Islet of Langerhans (tissue), 1 donor: ENCODE measurements around the gene GPC6.

ENCODE experiments used
- FAIRE-seq: peaks from one replicate; lab custom pipeline; 2011; peaks lifted over from hg19 to GRCh38; lab: Jason Lieb, UNC

Gene GPC6

DNA sequence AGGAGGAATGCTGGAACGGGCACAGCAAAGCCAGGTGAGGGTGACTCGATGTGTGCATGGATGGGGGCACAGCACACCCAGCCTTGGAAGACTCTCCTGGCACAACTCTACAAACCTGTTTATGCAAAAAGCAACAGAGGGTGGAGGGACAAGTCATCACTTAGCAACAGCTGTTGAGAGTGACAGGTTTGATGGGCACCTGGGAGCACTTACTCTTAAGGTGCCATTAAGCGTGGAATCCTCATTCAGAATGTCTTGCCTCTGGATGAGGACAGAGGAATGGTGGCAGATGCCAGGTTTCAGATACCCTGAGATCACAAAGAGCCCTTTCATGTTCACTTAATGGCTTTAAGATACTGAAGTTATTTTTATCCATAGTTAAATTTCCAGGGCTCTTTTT lies 1155.9 kb downstream of the GPC6 start:
- FAIRE-seq = no peak

DNA sequence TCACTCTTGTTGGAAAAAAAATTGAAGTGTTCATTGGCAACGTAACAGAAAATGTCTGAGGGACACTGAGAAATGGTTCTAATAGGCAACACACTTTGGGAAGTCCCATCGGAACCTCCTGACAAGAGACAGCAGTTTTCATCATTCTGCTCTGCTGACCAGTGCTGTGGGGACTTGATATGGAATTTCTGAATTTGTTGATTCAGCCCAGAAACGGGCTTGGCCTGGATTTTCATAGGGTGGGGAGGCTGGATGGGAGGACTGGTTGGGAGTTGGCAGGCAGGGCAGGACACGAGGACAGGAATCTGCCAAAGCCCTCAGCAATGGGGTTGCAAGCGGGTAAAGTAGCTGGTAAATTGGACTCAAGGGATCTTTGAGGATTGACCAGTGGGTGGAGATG lies 1156.4 kb downstream of the GPC6 start:
- FAIRE-seq = no peak

DNA sequence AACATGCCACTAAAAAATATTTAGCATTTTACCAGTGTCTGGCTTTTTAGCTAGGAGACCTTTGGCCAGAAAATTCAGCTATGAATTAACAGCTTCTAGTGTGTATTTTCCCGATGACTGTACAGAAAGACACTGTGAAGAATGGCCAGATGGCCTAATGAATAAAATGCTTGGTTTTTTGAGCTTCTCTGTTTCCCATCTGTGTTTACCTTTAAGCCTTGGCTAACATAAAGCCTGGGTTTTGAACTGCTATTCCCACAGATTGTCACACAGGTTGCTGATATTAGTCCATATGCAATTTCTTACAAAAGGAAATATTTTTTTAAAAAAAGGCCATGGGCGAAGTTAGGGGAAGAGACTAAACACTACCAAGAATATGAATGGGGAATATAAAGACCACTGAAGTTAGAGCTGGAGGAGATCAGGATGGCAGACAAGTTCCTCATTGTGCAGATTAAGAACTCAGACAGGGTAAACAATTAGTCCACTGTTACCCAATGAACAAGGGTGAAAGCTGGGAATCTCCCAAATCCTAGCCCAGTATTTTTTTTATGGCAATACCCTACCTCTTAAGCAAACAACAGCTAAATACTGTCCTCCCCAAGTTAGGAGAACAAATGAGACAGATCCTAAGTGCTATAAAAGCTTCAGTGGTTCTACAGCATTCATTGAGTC lies 1157.8 kb downstream of the GPC6 start:
- peak; percentile 76 for FAIRE-seq

DNA sequence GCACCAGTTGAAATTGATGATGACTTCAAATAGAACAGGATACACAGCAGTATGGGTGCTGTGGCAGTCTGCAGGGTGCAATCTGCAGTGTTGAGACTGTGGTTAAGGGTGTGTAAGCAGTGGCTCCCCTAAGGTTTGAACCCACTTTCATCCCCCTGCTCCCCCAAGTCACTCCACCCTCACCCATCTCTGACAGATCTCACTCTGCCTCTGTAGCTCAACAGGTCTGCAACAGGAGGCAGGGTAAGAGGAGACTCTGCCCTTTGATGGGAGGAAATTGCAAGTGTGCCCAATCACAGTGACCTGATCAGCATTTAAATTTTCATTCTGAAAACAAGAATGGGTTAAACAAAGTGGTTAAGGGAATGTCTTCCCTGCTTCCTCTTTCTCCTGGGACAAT lies 1160.4 kb downstream of the GPC6 start:
- FAIRE-seq = no peak

DNA sequence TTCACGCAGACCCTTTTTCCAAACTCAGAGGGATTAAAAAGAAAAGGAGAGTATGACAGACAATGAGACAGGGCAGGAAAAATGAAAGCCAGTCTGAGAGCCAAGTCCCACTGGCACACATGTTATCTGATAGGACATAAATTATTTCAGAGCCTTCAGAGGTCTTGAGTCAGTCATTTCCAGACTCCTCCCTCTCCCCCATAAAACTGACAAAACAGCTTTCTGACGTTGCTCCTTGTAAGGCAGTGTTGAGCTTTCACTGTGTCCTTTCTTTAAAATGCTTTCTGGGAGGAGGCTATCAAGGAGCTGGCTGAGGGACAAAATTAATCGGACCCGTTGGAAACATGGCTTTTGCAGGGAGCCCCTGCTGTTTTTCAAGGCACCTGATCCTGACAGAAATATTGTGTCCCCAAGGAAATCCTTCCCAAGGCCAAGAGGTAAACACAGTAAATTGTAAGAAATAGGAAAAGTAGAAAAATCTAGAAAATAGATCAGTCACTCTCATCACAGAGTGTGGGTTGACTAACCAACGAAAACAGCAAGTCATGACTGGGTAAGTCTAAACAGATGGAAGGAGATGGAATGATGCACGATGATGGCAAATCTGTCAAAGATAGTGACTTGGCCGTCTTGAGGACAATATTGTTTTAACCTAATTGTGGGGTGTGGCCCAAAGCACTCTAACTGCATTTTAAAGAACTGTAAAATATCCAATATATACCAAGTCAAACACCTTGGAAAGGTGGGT lies 1163.2 kb downstream of the GPC6 start:
- FAIRE-seq = no peak

DNA sequence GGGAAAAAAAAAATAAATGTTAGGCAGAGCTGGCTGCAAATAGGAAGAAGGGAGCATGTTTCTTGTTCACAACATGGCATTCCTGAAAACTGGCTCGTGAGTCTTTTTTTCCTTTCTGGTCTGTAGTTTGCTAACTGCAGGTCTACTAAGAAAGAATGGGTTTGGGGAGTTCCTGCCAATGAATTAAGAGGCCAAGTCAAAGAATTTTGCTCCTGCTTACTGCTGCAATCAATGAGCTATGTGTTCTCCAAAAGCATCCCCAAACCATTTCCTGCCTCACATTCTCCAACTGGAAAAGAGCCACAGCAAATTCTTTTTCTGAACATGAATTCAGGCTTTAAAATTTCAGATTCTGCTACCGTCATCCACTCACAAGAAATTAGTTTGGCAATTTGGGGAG lies 1164.3 kb downstream of the GPC6 start:
- FAIRE-seq = no peak

DNA sequence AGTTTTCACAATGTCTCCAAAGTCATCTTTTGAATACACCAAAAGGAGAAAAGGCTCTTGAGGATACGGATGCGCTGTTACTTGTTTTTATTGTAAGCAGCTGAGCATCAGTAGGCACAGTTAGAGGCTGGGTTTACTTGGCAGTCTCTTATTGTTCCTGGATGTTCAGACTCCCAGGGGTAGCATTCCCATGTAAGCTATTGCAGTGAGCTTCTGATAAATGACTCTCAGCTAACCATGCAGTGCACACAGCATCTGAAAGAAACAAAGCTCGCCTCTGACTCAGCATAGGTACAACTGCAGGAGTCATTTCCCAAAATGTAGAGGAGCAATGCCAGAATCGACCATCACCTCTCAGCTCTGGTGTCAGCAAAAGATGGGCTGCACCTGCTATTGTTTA lies 1168.1 kb downstream of the GPC6 start:
- no peak for FAIRE-seq

DNA sequence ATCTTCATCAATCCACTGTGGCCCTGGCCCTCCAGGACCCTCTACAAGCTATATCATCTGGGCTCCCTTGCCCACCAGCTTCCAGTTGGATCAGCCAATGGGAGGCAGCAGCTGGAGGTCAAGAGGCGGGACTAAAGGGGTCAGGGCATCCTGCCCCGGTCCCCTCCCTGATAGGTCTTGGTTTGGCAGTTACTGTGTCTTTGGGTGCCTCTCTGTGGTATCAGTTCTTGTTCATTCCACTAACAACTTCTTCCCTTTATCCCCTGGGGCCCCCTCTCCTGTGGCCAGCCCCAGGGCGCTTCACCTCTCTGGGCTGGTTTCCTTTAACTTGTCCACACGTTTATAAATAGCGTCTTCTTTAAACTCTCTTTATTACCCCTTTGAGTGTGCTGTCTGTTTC lies 1169.3 kb downstream of the GPC6 start:
- no peak for FAIRE-seq

DNA sequence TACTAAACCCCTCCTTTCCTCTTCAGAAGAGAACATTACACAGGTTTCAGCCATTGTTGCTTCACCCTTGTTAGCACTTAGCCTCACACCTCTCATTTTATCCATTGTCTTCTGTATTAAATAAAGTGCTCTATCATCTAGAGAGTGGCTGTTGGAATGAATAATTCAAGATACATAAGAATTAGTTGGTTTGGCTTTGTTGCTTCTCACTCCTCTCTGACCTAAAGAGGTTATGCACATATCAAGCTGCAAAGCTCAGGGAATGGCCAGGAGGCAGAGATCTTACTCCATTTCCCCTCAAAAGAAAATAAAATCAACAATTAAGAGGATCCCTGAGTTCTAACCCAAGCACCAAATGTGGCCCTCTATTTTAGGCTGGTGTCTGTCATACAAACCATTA lies 1173.2 kb downstream of the GPC6 start:
- no peak for FAIRE-seq

DNA sequence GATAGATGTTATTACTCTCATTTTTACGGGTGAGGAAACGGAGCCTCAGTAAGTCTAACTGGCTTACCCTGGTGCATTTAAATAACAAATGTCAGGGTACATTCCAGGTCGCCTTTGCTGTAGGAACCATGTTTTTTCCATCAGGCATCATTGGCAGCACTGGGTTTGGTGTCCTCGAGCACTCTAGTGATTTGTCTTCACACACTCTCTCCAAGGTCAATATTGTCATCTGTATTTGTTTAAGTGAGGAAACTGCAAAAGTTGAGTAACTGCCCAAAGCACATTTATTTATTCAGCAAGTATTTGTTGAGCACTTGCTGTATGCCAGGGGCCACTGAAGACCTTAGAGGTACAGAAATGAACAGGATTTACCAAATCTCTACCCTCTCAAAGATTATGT lies 1174.3 kb downstream of the GPC6 start:
- no peak for FAIRE-seq

DNA sequence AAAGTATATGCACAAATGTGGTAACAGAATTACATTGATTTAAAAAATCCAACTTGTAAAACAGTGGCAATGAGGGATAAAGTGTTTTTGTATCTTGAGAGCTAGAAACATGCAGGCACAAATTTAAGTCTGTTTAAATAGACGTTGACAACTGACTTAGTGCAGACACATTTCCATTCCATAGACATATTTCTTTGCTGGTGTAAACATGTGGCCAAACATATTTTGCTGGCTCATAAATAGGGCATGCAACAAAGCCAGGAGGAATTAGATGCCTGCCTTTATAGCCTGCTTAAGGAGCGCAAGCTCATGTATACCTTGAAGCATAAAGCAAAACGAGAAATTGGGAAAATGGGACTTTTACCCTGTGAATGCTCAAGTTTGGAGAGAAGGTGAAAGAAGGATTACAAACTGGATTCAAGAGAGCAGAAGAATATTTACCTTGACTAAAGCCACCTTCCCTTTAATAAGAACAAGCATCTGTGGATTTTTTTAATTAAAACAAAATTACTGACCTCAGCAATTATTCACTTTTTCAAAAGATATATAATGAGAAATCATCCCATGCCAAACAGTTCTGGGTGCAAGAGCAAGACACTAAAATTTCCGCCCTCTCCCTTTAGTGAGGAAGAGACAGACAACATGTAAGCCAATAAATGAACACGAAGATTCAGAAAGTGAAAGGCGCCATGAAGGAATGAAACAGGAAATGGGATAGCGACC lies 1181.9 kb downstream of the GPC6 start:
- FAIRE-seq = no peak

DNA sequence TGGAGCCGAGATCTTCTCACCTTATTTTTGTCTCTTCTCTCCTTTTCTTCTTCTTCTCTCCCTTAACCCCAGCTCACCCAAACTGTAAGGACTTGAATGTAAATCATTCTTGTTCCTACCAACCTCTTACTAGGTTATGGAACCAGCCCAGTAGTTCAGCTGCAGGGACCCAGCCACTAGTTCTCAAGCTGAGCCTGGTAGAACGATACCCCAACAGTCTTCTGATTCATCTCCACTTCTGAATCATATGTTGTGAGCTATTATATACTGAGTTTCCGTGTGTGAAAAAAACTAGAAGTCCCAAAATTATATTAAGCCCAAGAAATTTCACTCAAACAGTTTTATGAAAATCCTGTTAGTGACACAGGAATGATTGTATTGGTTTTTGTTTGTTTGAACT lies 1185.1 kb downstream of the GPC6 start:
- no peak for FAIRE-seq

DNA sequence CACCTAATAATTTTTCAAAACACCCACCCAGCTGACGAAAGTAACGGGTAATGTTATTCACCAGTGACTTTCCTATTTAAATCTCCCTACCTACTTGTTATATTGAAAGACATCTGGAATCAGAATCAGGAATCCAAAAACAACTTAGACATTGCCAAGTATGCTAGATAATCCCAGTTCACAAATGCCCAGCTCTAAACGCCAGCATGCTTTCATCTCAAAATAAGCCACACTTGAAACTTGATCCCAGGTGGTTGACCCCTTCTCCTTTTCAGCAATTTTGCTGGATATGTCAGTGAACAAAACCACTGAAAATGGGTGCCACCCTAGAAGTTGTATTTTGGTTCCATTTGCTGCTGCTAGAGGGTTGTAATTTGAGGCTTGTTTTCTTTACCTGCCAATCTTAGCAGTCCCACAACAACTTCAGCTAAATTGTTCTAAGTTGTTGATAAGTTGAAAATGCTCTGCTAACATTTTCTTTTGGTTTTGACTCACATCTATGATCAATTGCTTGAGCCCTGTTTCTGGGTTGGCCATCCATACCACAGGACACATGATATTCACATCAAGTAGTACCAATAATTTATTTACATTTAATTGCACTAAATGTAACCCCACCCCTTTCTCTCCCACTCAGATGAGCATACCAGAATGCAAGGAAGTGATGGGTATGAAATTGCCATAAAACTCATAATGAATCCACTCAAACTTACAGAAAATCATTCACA lies 1186.4 kb downstream of the GPC6 start:
- no peak for FAIRE-seq

DNA sequence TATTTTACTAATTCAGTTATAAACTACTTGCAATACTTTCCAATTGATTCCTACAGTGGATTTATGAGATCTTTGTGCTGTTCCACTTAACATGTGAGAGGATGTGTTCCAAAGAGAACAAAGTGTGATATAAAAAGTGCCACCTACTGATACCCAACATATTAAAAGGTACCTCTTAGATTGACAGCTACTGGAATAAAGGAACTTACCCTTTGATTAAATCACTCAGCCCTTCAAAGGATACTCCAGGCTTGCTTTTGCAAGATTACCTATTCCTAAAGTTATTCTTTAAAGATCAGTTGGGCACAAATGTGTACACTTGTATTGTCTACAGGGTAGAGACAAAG lies 1187.0 kb downstream of the GPC6 start:
- FAIRE-seq = no peak

DNA sequence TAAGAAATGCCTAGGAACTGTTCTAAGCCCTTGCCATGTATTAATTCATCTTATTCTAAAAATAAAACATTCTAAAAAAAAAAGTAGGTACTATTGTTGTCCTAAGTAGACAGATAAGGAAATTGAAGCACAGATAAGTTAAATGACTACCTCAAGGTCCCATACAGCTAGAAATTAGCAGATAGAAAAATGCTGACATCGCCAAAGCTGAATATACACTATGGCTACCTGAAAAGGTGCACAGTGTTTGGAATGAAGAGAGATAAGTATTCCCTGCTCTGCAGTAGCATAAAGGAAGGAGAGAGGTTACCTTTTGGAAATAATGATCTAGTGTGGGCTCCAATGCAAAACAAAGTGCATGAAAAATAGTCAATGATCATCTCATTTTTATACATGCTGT lies 1187.5 kb downstream of the GPC6 start:
- FAIRE-seq = no peak

DNA sequence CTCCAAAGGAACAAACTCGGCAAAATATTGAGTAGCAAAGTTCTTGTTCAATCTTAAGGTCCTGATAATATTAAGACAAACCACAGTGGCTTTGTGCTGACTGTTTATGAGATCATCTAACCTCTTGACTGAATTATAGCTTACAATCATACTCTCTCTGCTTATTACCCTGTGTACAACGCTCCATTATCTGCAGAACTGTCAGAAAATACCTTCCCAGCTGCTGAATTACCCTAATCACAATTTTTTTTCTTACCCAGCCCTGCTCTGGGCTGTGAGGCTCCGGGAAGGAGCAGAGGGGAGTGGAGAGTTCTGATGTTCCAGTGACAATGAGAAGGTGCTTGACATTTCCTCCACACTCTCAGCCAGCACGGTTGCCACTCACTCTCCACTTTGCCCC lies 1188.1 kb downstream of the GPC6 start:
- no peak for FAIRE-seq

DNA sequence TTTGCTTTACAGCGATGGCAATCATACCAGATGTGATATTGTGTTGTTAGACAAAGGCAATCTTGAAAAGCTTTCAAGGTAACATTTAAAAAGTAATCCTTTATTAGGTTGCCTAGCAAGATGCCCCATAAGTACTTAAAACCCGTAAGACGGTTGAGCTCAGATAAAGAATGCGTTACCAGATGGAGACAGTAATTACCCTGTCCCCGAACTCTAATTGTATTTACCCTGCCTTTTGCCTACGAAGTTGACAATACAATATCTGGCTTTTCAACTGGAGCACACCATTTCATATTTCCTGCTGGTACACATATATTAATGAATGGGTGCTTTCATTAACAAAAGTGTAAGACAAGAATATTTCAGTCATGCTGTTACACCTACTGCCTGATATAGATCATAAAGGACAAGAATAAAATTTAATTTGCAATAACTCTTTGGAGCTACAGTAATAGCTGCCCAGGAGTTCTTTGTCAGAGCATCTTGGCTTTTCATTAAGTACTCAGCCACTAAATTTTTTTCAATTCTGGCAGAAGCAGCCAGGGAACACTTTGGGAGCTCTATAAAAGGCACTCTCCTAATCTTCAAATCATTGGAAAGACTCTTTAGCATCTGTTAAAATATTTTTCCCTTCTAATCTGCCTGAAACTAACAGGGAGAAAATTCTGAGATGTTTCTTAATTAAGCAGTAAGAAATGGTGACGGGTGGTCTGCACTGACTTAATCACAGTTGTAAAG lies 1189.1 kb downstream of the GPC6 start:
- FAIRE-seq = peak; percentile 96

DNA sequence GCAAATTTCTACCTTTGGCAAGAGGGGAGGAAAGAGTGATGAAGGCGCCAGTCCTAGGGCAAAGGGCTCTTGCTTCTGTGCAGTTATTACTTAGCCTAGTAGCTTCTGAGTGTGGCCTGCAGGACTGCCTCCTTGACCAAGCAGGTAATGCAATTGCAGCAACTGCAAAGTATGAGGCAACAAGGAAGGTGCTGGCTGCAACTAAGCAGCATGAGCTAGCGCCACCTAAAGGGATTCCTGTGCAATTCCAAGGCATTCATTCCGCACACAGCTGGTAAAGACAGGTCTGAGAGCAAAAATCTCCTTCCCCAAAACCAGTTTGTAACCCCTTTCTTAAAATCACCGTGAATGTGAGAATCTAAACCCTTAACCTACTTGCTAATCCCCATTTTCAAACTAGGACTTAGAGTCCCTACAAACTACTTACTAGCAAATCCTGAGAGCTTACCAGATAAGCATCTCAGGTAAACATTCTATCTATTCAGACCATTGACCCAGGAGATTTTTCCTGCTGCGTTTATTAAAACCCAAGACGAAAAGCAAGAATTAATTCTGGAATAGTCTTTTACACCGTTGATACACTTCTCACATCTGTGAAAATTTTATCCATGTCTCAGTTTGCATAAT lies 1190.0 kb downstream of the GPC6 start:
- FAIRE-seq = no peak

DNA sequence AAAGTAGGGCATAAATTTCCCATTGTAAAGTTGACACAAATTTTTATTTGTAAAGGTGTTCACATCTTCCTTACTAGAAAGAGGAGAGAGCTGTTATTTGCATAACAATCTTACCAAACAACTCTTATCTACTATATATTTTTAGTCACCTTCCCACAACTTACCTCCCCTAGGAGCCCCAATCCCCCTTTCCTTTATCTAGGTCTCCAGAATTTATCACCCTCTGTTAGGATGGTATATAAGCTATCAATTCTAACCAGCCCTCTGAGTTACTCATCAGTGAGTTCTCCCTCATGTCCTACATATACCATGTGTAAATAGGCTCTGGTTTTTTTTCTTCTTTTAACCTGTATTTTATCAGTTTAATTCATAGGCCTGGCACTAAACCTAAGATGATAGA lies 1190.7 kb downstream of the GPC6 start:
- no peak for FAIRE-seq

DNA sequence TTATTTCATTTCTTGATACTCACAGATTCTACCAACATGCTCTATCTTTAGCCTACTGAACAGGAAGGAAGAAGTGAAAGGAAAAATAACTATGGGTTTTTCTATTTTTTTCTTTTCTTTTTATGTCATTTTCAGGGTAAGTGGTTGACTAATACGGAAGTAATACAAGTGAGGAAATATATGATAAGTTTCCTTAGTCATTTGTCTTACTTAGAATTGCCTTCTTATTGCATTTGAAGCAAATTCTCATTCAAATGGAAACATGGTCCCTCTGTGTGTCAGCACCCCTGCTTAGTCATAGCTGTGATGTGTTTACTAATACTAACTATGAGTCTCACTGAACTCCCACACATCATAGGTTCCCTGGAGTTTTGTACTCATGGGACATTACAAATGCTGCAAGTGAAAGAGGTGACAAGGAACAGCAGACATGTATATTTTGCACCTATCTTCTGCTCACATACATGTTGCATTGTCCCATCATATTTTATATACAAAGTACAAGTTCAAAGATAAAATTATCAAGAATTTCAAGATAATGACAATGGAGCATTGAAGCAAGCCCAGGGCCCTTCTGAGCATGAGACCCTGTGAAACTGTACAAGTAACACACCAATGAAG lies 1192.8 kb downstream of the GPC6 start:
- no peak for FAIRE-seq

DNA sequence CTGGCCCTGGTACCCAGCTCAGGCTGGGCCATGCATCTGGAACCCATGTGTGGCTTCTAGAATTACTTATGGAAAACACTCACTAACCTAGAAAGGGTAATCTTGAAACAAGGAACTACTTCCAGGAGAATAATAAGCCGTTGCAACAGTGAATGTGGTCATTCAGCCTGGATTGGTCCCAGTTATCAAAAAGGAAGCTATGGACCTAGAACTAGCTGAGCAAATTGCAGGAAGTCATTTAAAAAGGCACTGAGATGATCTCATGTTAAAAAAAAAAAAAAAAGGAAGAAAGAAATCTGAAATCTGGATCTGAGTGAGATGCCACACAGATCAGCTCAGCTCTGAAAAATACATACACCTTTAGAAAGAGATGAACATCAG lies 1193.3 kb downstream of the GPC6 start:
- FAIRE-seq = no peak
